ENCODE data around the gene DNASE1. TPM values are rescaled to one million over a fixed set of nuclear protein-coding genes. Genes with fewer than 3 reads are reported as not detected.

The DNASE1 gene
- total RNA-seq, 1 donor from 2014 or later: 7.7 TPM

- Histone ChIP-seq H3K36me3 (peaks cover 74% of the 10 kb centered on the region), H3K4me1 (peaks cover 5% of the 10 kb centered on the region), H3K9me3 (replicated peaks) (no peaks in the 10 kb centered on the region), H3K27me3 (ENCODE audit: low read depth) (no peaks in the 10 kb centered on the region), H3K4me3 (no peak overlapping the region), H3K27ac (replicated peaks) (no peak overlapping the region)
- TF ChIP-seq CTCF (IDR thresholded peaks at IDR 0.05; ENCODE audit: borderline replicate concordance): no peak
- DNase-seq: no peak
- intact Hi-C loops (cut with micrococcal nuclease): no loop called here
These were observed 11.0 kb downstream of the DNASE1 start for GRCh38 chr16:3665508-3665907.

- Histone ChIP-seq H3K36me3 (peaks cover 64% of the 10 kb centered on the region), H3K4me1 (peaks cover 5% of the 10 kb centered on the region), H3K4me3 (no peak overlapping the region), H3K9me3 (replicated peaks) (no peaks in the 10 kb centered on the region), H3K27ac (replicated peaks) (no peak overlapping the region), H3K27me3 (ENCODE audit: low read depth) (no peaks in the 10 kb centered on the region)
- no peak for DNase-seq
- no peak for TF ChIP-seq CTCF (IDR thresholded peaks at IDR 0.05; ENCODE audit: borderline replicate concordance)
- intact Hi-C loops (cut with micrococcal nuclease): no loop called here
These were observed 14.1 kb downstream of the DNASE1 start for GRCh38 chr16:3668626-3669025.

DNA sequence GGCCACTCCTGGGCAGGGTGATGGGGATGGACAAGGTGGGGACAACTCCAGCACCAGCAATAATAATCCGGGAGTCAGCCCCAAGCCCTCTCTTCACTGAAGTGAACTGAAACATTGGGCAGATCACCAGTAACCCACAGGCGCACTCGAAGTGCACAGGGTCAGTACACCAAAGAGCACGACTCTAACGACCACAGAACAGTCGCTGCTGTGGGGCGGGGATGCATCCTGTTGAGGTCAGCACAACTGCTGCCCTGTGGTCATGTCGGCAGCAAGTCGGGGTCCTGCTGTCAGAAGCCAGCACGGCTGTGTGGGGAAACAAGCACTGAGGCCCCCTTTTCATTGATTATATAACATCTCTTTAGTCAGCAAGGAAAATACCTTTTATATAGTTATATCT, 14.6 kb downstream of the DNASE1 start:
- TF ChIP-seq CTCF (IDR thresholded peaks at IDR 0.05; ENCODE audit: borderline replicate concordance): no peak
- Histone ChIP-seq H3K27me3 (ENCODE audit: low read depth) (no peaks in the 10 kb centered on the region), H3K27ac (replicated peaks) (no peak overlapping the region), H3K9me3 (replicated peaks) (no peaks in the 10 kb centered on the region), H3K36me3 (peaks cover 64% of the 10 kb centered on the region), H3K4me3 (no peak overlapping the region), H3K4me1 (peaks cover 5% of the 10 kb centered on the region)
- intact Hi-C loops (cut with micrococcal nuclease): no loop called here
- no peak for DNase-seq

GRCh38 chr16:3670711-3671110, 16.2 kb downstream of the DNASE1 start:
- Histone ChIP-seq H3K27ac (replicated peaks) (no peak overlapping the region), H3K9me3 (replicated peaks) (no peaks in the 10 kb centered on the region), H3K4me3 (no peak overlapping the region), H3K36me3 (peaks cover 64% of the 10 kb centered on the region), H3K27me3 (ENCODE audit: low read depth) (no peaks in the 10 kb centered on the region), H3K4me1 (peaks cover 13% of the 10 kb centered on the region)
- TF ChIP-seq CTCF (IDR thresholded peaks at IDR 0.05; ENCODE audit: borderline replicate concordance): no peak
- intact Hi-C loops (cut with micrococcal nuclease): no loop called here
- DNase-seq: no peak

- H3K27me3 ChIP-seq (ENCODE audit: low read depth): no peaks in the 10 kb centered on the region
- no peak overlapping the region for H3K27ac ChIP-seq (replicated peaks)
- no peaks in the 10 kb centered on the region for H3K9me3 ChIP-seq (replicated peaks)
- no peak for TF ChIP-seq CTCF (IDR thresholded peaks at IDR 0.05; ENCODE audit: borderline replicate concordance)
- H3K4me3 ChIP-seq: no peak overlapping the region
- peaks cover 20% of the 10 kb centered on the region for H3K4me1 ChIP-seq
- DNase-seq: no peak
- intact Hi-C loops (cut with micrococcal nuclease): no loop called here
- H3K36me3 ChIP-seq: peaks cover 68% of the 10 kb centered on the region
These were observed 16.9 kb downstream of the DNASE1 start for GRCh38 chr16:3671424-3671823.

DNA sequence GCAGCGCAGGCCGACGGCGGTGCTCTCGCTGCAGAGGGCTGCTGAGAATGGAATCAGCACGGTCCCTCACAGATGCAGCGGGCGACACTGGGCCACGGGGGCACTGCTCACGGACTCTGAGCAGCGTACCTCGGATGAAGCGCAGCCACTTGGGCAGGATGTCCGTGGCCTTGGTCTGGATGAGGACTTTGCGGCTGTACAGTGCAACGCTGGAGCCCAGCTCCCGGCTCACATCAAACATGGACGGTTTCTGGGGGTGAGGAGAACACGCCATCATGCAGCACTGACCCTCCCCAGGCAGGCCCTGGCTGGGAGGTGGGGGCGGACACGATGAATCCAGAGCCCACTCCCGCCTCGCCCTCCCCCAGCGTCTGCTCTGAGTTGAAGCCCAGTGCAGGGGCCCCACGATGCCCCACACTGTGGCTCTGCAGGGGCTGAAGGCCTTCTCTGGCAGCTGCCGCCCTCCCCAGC, 18.1 kb downstream of the DNASE1 start:
- Histone ChIP-seq H3K4me1 (peaks cover 24% of the 10 kb centered on the region), H3K27me3 (ENCODE audit: low read depth) (no peaks in the 10 kb centered on the region), H3K27ac (replicated peaks) (no peak overlapping the region), H3K9me3 (replicated peaks) (no peaks in the 10 kb centered on the region), H3K36me3 (peaks cover 79% of the 10 kb centered on the region), H3K4me3 (no peak overlapping the region)
- intact Hi-C loops (cut with micrococcal nuclease): no loop called here
- no peak for TF ChIP-seq CTCF (IDR thresholded peaks at IDR 0.05; ENCODE audit: borderline replicate concordance)
- DNase-seq: no peak
